Renal pelvis (tissue), 4 donors: Measurements from ENCODE around the gene GPX4. TPM values are rescaled to one million over a fixed set of nuclear protein-coding genes. Genes with fewer than 3 reads are reported as not detected.

Source experiments
- DNase-seq: peaks from one replicate; pipeline ENCODE4 v3.0.0-alpha.2; 2013
- polyA plus RNA-seq, 3 donors: library from polyadenylated mRNA; unstranded; fragments of 120-200 nt; gene quantifications; one replicate each; pipeline ENCODE4 v1.2.1, GENCODE V29; 2013; ENCODE audit not compliant: insufficient read length in 3 of 3

Gene GPX4
- polyA plus RNA-seq, 3 donors, result 246 to 301 (median 294) TPM

DNA sequence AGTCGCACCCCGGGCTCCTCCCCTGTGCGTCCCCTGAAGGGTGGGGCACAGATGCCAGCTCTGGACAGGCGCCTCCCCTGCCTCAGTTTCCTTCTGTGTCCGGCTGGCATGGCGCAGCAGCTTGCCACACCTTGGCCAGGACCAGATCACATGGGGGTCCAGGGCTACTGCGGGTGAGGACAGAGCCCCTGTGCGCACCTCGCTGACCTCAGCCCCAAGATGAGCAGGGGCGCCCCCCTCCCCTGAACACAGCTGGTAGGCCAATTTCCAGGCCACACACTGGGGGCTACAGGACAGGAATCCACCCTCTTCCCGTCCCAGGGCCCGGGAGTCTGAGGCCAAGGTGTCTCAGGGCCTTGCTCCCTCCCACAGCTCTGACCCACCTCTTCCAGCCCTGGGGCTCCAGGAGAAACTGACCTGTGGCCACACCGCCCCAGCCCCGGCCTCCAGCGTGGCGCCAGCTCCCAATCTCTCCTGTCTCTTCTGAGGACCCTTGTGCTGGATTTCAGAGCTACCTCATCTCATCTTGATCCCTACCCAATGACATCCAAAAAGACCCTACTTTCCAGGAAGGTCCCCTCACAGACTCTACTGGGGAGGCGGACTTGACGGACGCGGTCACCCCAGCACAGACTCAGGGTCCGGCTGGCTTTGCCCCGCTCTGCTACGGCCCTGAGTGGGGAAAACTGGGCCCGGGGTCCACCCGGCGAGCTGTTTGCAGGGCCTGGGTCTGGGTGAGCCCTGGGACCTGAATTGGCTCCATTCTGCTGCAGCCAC, 42.0 kb downstream of the GPX4 start:
- DNase-seq, result no peak

DNA sequence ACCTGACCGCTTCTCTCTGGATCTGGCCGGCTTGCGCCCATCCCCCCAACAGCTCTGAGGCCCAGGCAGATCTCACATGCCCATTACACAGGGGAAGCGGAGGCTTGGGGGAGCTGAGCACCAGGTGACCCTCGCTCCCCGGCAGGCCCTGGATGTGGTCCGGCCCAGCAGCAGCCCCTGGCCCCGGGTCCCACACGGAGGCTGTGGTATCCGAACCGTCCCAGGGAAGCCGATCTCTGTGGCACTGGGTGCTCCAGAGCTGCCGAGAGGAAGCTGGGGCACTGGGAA, 42.6 kb downstream of the GPX4 start:
- no peak for DNase-seq

DNA sequence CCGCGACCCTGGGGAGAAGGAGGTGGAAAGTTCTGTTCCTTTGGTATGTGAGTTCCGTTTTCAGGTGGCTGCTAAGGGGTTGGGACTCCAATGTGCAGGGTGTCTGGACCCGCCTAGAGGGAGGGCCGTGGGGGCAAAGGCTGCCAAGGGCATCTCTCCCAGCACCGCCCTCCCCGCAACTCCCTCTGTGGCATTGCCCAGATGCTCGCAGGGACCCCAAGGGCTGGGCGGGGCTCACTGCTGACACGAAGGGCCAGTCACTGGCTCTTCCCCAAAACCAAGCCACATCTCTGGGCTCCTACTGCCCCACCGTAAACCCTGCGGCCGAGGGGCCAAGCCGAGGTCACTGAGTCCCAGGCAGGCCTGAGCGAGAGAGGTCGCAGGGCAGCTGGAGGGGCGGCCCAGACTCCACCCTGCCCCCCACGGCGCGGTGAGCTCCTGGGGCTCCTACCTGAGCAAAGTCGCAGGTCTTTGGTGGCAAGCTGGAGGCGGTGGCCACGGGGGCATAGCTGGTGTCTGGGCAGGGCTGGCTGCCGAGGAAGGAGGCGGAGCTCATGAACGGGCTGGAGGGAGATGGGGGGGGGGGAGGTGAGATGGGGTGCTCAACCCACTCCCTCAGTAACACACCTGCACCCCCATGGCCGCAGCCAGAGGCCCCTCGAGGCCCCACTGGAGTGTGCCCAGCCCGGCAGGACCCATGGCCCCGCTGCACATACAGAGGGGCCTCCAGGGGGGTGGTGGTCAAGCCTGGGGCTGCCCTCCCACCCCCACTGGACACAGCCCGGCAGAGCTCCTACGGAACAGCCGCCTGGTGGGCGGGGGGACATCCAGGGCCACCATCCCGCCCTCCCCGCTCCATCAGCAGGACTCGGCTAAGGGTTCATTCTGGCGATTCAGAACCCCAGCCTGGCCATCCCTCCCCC, 43.3 kb downstream of the GPX4 start:
- no peak for DNase-seq

DNA sequence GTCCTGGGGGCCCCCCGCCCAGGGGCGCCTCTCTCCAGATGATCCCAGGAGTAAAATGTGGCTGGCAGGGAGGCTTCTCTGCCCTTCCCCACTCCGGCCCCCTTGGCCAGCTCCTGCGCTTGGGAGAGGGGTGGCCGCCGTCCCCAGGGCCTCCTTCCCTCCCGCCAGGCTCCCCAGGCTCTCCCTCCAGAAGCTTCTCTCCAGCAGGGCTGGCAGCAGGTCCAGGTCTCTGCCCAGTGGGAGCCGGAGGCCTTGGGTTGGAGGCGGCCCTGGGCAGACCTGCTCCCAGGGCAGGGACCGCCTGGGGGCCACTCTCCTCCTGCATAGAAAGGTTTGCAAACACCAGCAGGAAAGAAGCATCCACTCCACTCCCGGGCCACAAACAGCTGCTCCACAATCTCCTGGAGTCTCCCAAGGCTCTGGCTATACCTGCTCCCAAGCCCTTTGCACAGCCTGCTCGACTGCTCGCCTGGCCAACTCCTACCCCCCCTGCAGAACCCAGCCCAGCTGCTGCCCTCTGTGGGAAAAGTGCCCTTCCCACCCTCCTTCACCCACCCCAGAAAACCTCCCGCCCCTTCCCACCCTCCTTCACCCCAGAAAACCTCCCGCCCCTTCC, 44.2 kb downstream of the GPX4 start:
- DNase-seq, result no peak

DNA sequence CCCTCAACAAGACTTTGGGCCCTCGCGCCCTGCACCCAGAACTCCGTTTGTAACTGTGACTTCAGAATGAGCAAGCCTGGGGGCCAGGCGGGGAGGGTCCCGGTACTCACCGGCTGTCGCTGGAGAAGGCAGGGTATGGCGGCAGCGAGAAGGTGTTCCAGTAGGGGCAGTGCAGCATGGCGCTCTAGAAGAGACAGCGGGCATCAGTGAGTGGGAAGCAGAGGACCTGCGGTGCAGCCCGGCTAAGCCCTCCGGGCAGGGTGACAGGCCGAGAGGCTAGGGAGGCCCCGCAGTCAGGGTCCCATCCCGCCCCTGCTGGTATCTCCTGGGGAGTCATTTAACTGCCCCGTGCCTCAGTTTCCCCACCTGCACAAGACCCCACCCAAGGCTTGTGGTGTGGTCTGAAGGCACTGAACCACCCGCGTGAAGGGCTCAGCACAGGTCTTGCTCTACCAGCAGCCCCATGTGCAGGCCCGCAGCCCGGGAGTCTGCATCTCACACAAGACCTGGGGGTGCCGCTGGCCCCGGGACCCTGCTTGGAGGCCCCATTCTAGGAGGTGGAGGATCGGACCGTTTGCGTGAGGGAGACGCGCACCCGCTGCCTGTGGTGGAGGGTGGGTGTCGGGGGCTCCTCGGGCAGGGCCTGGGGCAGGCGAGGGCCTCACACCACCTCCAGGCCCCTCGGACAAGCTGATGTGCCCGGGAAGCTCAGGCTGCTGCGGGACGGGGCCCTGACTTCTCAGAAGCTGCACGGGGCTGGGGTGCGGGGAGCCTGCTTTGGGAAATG, 45.7 kb downstream of the GPX4 start:
- DNase-seq, result no peak

DNA sequence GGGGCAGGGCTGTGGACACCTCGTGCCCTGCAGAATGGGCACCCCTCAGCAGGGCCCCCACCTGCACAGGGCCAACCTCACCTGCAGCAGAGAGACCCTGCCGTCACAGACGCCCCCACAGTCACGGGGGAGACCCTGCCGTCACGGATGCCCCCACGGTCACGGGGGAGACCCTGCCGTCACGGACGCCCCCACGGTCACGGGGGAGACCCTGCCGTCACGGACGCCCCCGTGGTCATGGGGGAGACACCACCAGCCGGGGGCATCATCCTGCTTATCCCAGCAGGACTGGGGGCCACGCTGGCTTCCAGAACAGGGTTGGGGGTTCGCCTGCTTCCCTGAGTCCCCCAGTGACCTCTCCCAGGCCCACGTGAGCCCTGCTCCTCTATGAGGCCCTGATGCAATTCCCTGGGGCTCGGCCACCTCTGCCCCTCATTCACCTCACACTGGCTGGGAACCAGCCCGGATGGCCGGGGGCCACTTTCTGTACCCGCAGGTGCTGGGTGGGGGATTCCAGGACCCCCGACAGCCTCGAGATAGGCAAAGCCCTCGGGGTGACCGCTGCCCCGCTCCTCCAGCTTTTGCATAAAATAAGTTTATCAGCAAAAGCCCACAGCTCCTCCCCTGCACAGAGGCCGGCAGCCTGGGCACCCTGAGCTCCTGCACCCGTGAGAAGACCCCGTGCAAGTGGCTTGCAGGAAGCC, 46.7 kb downstream of the GPX4 start:
- no peak for DNase-seq

DNA sequence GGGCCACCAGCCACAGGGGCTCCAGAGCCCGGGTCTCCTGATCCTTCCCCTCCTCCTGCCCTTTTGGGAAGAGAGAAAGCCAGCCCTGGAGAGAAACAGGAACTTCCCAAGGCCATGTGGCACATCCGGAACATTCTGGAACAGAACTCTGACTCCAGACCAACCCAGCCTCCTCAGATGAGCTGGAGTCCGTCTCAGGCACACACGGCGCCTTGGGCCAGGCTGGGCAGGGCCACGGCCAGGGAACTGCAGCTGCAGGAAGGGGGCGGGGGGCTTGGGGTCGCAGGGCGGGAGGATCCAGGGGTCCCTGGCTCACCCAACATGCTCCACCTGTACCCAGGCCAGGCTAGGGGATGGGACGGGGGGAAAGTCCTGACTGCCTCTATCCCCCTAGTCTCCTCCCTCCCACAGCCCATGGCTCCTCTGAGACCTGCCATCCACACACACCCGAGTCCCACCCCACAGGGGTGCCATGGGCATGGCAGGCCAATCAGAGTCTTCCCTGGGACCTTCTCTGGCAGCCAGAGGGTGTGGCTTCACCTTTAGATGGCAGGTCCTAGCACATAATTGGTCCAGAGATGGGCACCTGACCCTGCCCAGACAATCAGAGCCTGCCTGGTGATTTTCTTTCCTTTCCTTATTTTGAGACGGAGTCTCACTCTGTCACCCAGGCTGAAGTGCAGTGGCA, 47.4 kb downstream of the GPX4 start:
- DNase-seq, result no peak

DNA sequence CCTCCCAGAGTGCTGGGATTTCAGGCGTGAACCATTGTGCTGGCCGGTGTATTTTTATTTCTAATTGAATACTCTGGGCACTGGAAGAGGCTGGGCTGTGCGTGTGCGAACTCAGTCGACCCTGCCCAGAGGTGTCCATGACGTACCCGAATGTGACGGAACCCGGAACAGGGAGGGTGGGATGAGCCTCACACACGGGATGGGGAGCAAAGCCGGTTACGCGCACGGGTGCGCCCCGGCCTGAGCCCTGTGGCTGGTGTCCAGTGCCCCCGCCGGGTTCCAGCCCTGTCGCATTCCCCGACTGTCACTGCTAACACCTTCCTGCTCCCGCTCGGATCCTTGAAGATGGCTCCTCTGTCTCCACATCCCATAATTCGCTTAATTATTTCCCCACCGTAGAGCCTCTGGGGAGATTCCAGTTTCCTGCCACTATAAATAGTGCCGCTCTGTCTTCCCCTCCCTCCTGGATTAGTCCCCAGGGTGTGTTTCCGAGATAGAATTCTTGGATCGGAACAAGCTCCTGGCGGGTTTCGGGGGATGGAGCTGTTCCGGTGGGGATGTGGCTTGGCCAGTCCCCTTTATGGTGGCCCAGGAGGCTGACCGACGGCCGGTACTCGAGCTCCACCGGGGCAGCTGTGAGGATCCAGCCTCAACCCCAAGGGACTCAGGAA, 48.3 kb downstream of the GPX4 start:
- DNase-seq, result no peak

DNA sequence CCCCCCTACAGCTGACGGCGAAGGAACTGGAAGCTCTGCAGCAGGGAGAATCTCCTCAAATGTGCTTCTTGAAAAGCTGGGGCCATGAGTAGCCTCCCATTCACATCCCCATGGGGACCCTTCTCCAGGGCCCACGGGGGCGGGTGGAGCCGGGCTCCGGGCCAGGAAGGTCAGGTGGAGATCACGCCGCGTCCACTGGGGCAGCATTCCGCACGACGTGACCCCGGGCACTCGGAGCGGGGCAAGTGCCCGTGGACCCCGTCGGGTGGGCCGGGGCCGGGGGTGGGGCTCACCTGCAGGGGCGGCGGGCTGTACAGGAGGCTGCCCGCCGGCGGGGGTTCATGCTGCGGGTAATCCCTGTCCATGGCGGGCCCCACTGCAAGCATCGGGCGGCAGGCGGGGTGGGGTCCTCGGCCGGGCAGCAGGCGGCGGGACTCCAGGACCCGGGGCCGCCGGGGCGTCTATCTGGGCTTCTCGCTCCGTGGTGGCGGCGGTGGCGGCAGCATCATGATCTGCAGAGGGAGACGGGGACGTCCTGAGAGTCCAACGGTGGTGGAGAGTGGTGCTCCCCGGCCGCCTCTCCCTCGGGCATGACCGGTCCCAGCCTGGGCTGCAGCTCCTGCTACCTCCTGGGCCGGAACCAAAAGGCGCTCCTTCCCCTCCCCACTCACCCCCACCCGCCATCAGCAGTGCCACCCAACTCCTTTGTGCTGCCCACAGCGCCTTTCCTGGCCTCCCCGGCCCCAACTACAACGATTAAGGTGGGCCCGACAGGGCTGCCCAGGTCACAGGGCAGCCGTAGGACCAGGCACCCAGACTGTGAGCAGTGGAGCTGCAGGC, 50.3 kb downstream of the GPX4 start:
- DNase-seq, result no peak

DNA sequence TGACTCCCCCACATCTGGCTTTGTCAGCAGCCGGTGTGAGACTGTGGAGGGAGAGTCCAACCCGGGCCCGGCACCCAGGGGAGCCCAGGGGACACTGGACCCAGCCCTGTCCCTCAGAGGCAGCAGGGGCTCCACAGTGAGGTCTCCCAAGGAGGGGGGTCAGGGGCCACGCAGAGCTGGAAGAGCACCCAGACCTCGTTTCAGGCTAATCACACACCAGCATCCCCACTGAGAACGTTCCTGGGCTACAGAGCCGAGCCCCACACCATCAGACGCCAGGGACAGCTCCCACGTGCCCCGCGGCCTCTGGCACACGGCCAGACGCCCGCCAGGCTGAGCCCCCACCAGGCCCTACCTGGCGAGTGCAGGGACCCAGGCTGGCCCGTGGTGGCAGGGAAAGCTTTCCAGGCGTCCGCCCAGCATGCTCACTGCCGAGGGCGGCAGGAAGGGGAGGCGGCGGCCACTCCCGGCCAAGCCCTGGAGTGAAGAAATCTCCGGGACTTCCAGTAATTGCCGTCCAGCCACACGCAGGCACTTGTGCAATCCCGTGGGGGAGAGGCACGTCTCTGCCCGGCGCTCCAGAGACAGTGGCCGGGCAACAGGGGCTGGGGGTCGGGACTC, 51.0 kb downstream of the GPX4 start:
- DNase-seq, result peak; percentile 54

DNA sequence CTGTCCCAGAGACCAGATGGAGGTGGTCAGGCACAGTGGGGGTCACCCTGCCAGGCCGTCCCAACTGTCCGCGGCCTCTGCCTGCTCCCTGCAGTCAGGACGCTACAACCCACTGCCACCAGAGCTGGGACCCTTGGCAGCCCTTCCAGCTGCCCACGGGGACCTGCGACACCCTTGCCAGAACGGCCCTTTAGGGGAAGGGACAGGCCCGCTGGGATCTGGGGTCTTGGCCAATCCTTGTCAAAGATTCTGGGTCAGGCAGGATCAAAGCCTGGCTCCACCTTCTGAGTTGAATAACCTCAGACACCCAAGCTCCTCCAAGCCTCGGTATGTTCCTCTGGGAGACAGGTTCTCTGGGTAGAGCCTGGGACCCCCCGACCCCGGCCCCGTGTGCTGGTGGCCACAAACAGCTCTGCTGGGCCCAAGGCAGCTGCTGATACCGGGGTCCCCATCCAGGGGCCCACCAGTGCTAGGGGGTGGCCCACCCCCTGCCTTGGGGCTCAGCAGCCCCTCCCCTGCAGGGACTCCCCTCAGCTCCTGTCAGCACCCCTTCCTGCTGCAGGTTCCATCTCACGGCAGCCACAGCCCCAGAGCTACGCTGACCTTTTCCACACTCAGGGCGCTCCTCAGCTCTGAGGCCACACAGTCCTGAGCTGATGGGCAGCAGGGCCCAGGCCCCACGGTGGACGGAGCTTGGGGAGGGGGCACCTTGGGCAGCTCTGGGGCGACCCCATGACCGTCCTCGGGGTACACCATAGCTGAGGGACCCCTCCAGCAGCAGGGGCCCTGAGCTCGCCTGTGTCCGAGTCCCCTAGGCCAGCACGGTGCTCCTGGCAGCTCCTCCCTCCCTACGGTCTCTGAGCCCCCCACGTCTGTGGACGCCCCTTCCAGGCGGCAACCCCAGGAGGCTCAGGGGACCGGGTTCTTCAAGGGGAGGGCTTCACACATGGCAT, 51.8 kb downstream of the GPX4 start:
- DNase-seq, result no peak

Other genes starting within 250 kb of the GPX4 start
- 1 to 10 TPM; 3.9 to 4.4 (median 4.2) TPM for gene CFD, start 244.3 kb upstream of the GPX4 start, polyA plus RNA-seq
- gene MED16, start 210.8 kb upstream of the GPX4 start, polyA plus RNA-seq, result 10 to 100 TPM; 60.6 to 71.4 (median 63.5) TPM
- gene RNU6-9, start 210.5 kb upstream of the GPX4 start, polyA plus RNA-seq, result not detected
- 10 to 100 TPM; 43.1 to 58.3 (median 51.9) TPM for gene R3HDM4, start 190.8 kb upstream of the GPX4 start, polyA plus RNA-seq
- 1 to 10 TPM in 1 of 3 donors, under 1 TPM in 2; 0.94 to 1.3 (median 0.98) TPM for gene KISS1R, start 186.7 kb upstream of the GPX4 start, polyA plus RNA-seq
- gene ARID3A, start 178.0 kb upstream of the GPX4 start, polyA plus RNA-seq, result 10 to 100 TPM; 25.3 to 38.8 (median 31.6) TPM
- gene WDR18, start 119.6 kb upstream of the GPX4 start, polyA plus RNA-seq, result 10 to 100 TPM; 48.4 to 63.9 (median 61.6) TPM
- 1 to 10 TPM in 1 of 3 donors, under 1 TPM in 2; 0.87 to 1.1 (median 0.91) TPM for gene GRIN3B, start 103.6 kb upstream of the GPX4 start, polyA plus RNA-seq
- 100 to 1,000 TPM; 126 to 135 (median 134) TPM for gene TMEM259, start 82.9 kb upstream of the GPX4 start, polyA plus RNA-seq
- not detected for gene RNU6-2, start 82.5 kb upstream of the GPX4 start, polyA plus RNA-seq
- 100 to 1,000 TPM; 171 to 183 (median 174) TPM for gene CNN2, start 77.4 kb upstream of the GPX4 start, polyA plus RNA-seq
- 10 to 100 TPM in 1 of 3 donors, 1 to 10 TPM in 2; 8.9 to 11.6 (median 9.6) TPM for gene ABCA7, start 63.9 kb upstream of the GPX4 start, polyA plus RNA-seq
- 10 to 100 TPM in 2 of 3 donors, 1 to 10 TPM in 1; 10.0 to 14.9 (median 14.8) TPM for gene ARHGAP45, start 36.8 kb upstream of the GPX4 start, polyA plus RNA-seq
- 100 to 1,000 TPM; 162 to 168 (median 165) TPM for gene POLR2E, start 8.6 kb upstream of the GPX4 start, polyA plus RNA-seq
- 10 to 100 TPM; 18.1 to 22.1 (median 20.2) TPM for gene SBNO2, start 70.3 kb downstream of the GPX4 start, polyA plus RNA-seq
- 10 to 100 TPM; 57.3 to 65.3 (median 60.8) TPM for gene STK11, start 101.8 kb downstream of the GPX4 start, polyA plus RNA-seq
- 1 to 10 TPM; 2.0 to 3.2 (median 2.7) TPM for gene CBARP, start 134.0 kb downstream of the GPX4 start, polyA plus RNA-seq
- gene ATP5F1D, start 137.8 kb downstream of the GPX4 start, polyA plus RNA-seq, result 100 to 1,000 TPM; 119 to 152 (median 149) TPM
- 10 to 100 TPM; 66.2 to 74.7 (median 68.1) TPM for gene MIDN, start 144.6 kb downstream of the GPX4 start, polyA plus RNA-seq
- gene CIRBP, start 165.3 kb downstream of the GPX4 start, polyA plus RNA-seq, result 100 to 1,000 TPM; 778 to 993 (median 799) TPM
- gene FAM174C, start 171.5 kb downstream of the GPX4 start, polyA plus RNA-seq, result 10 to 100 TPM; 25.3 to 28.7 (median 28.5) TPM
- gene EFNA2, start 181.9 kb downstream of the GPX4 start, polyA plus RNA-seq, result 1 to 10 TPM; 2.2 to 4.4 (median 3.8) TPM